RWPE2 (cell line): ENCODE data around the gene MINDY2.

Source experiments
- ATAC-seq: fragments of 200-7000 bp; cut with Tn5 transposase; 3 replicates; pipeline ENCODE4 v1.9.1; 2021; ENCODE audit warnings: low read depth
- DNase-seq: peaks from one replicate; pipeline ENCODE4 v3.0.0-alpha.2; 2020; ENCODE audit warnings: low spot score
- H3K27ac ChIP-seq: fragments of 450-650 bp; 2 replicates; pipeline ENCODE4 v1.5.1; 2017; ENCODE audit warnings: mild to moderate bottlenecking; ENCODE audit not compliant: poor library complexity, severe bottlenecking
- H3K27me3 ChIP-seq: fragments of 250-450 bp; sonication (Bioruptor Pico); 2 replicates; pipeline ENCODE4 v1.5.1; 2021; ENCODE audit warnings: mild to moderate bottlenecking, moderate library complexity; ENCODE audit not compliant: insufficient read depth, poor library complexity, severe bottlenecking
- H3K36me3 ChIP-seq: fragments of 250-450 bp; sonication (Bioruptor Pico); 2 replicates; pipeline ENCODE4 v1.5.1; 2020; ENCODE audit warnings: low read depth, mild to moderate bottlenecking, moderate library complexity
- H3K4me1 ChIP-seq: fragments of 250-450 bp; sonication (Bioruptor Pico); 2 replicates; pipeline ENCODE4 v1.5.1; 2021; ENCODE audit warnings: mild to moderate bottlenecking, moderate library complexity; ENCODE audit not compliant: insufficient read depth, poor library complexity, severe bottlenecking
- H3K4me3 ChIP-seq: fragments of 250-450 bp; sonication (Bioruptor Pico); 2 replicates; pipeline ENCODE4 v1.5.1; 2021; ENCODE audit warnings: mild to moderate bottlenecking, moderate library complexity; ENCODE audit not compliant: severe bottlenecking
- H3K9me3 ChIP-seq: fragments of 250-450 bp; sonication (Bioruptor Pico); 2 replicates; pipeline ENCODE4 v1.5.1; 2021; ENCODE audit warnings: mild to moderate bottlenecking, moderate library complexity; ENCODE audit not compliant: severe bottlenecking
- TF ChIP-seq, protein P1 (sequence below): fragments of 450-650 bp; IDR thresholded peaks from one replicate; pipeline ENCODE4 v1.5.1; 2017; ENCODE audit warnings: mild to moderate bottlenecking, moderate library complexity; ENCODE audit not compliant: poor library complexity, severe bottlenecking

MINDY2 gene

DNA sequence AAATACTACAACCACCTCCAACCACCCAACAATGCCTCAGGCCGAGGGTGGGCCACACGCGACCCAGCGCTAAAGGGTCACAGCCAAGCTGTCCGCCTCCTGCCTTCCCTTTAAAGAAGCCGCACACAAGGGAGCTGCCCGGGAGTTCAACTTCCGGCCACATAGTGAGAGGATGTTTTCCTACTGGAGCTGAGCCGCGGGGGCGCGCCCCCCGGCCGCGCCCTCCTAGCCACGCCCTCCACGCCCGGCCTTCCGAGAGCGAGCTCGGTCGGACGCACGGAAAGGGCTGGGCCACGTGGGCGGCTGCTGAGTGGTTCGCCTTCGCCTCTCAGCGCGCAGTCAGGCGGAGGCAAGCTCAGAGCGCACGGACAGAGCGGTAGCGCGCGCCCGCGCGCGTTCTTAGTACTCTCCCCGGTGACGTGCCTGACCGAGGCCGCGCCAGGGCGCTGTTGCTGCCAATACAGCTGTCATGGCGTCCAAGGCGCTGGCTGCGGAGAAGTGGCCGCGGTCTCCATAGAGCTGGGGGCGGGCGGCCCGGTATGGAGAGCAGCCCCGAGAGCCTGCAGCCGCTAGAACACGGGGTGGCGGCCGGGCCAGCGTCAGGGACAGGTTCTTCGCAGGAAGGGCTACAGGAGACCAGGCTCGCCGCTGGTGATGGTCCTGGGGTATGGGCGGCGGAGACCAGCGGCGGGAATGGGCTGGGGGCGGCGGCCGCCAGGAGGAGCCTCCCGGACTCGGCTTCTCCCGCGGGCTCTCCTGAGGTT is at the start of gene MINDY2:
Gene MINDY2 (plus strand): TSS at position 446 of the 764 bp plus-strand sequence. CDS start 94 bp downstream, at position 540.
- H3K9me3 ChIP-seq = no peaks in the 10 kb centered on the region
- peak; percentile 100 for DNase-seq
- TF ChIP-seq, protein P1, sequence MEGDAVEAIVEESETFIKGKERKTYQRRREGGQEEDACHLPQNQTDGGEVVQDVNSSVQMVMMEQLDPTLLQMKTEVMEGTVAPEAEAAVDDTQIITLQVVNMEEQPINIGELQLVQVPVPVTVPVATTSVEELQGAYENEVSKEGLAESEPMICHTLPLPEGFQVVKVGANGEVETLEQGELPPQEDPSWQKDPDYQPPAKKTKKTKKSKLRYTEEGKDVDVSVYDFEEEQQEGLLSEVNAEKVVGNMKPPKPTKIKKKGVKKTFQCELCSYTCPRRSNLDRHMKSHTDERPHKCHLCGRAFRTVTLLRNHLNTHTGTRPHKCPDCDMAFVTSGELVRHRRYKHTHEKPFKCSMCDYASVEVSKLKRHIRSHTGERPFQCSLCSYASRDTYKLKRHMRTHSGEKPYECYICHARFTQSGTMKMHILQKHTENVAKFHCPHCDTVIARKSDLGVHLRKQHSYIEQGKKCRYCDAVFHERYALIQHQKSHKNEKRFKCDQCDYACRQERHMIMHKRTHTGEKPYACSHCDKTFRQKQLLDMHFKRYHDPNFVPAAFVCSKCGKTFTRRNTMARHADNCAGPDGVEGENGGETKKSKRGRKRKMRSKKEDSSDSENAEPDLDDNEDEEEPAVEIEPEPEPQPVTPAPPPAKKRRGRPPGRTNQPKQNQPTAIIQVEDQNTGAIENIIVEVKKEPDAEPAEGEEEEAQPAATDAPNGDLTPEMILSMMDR = peak; percentile 58
- peak; percentile 93 for ATAC-seq
- no peaks in the 10 kb centered on the region for H3K27me3 ChIP-seq
- H3K36me3 ChIP-seq = 0 out of 2 replicates have a peak, but pooled peaks cover 3% of the 10 kb centered on the region
- peaks cover 16% of the 10 kb centered on the region for H3K4me1 ChIP-seq
- H3K4me3 ChIP-seq = peak within 1 kb of the TSS; percentile 69
- peak within 1 kb of the TSS; percentile 73 for H3K27ac ChIP-seq

DNA sequence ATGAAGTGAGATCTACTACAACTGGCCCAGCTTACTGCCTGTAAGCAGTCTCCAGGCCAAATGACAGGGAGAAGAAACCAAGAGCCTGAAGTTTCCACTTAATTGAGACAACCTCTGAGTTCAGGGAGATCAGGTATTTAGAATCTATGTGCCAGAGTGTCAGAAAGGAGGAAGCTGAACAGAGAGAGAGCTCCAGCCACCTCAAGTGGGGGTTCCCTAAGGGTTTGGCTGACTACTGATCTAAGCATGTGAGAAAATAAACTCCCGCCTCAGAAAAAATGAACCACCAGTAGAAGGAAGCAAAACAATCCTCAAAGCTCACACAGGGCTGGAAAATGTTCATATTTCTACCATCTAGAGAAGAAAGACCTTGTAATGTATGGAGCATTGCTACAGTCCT is 46.6 kb upstream of the MINDY2 start:
- ATAC-seq (peak; percentile 29; the same call in 2 of the 3 replicates), DNase-seq (no peak)
- H3K4me1 ChIP-seq = no peaks in the 10 kb centered on the region
- H3K4me3 ChIP-seq = no peak overlapping the region
- no peaks in the 10 kb centered on the region for H3K9me3 ChIP-seq
- H3K27ac ChIP-seq = no peak overlapping the region
- peaks cover 6% of the 10 kb centered on the region; the same call in 1 of the 2 replicates for H3K36me3 ChIP-seq
- no peaks in the 10 kb centered on the region for H3K27me3 ChIP-seq
- TF ChIP-seq, protein P1 = no peak

DNA sequence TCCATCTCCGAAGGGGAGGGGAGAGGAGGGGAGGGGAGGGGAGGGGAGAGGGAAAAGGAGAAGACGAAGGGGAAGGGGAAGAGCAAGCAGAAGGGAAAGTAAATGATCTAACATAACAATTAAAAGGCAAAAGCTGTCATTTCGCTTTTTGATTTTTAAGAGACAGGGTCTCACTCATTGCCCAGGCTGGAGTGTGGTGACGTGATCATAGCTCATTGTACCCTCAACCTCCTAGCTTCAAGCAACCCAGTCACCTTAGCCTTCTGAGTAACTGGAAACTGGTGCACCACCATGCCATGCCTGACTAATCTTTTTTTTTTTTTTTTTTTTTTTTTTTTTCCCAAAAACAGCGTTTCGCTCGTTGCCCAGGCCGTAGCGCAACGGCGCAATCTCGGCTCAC is 44.2 kb upstream of the MINDY2 start:
- DNase-seq (no peak), ATAC-seq (no peak)
- H3K4me1 ChIP-seq = peaks cover 6% of the 10 kb centered on the region
- peaks cover 4% of the 10 kb centered on the region; the same call in 1 of the 2 replicates for H3K36me3 ChIP-seq
- H3K27me3 ChIP-seq = no peaks in the 10 kb centered on the region
- no peak overlapping the region for H3K4me3 ChIP-seq
- H3K27ac ChIP-seq = no peak overlapping the region
- TF ChIP-seq, protein P1 = no peak
- H3K9me3 ChIP-seq = no peaks in the 10 kb centered on the region

GRCh38 chr15:58731756-58732535 is 39.2 kb upstream of the MINDY2 start:
- ATAC-seq = peak; percentile 94
- H3K9me3 ChIP-seq = no peaks in the 10 kb centered on the region
- TF ChIP-seq, protein P1 = no peak
- H3K27me3 ChIP-seq = no peaks in the 10 kb centered on the region
- DNase-seq = no peak
- peaks cover 38% of the 10 kb centered on the region for H3K4me1 ChIP-seq
- H3K36me3 ChIP-seq = peaks cover 4% of the 10 kb centered on the region; the same call in 1 of the 2 replicates
- H3K4me3 ChIP-seq = no peak overlapping the region
- H3K27ac ChIP-seq = peak overlapping the region; percentile 46
